Measurements from ENCODE around the gene CAMK4.

DNA sequence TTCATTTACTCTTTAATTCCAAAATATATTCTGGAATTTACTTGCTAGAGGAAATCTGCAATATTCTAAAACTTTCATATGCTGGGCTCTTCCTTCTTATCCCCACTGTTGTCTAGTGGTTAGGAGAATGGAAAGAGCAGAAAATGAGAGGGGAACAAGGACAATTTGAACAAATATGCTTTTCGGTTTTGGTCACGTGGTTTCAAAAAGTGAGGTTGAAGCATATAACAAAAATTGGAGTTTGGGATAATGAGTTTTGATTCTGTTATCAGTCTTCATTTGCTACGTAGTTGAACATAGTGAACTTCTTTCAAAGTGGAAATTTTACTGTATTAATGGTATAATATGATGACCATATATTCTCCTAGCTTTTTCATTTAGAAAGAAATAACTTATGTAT is 71.5 kb downstream of the CAMK4 start:
- no peak for TF ChIP-seq SIN3A (conservative IDR thresholded peaks at IDR 0.05 in 1 of 2, IDR thresholded peaks at IDR 0.05 in 1 of 2; ENCODE audit: low read depth in 1 of 2, low read length in 2 of 2)
- no peak for TF ChIP-seq ZNF274 (IDR thresholded peaks at IDR 0.05; ENCODE audit: borderline replicate concordance, extremely low read depth, low read length)
- no peak for TF ChIP-seq GABPA (IDR thresholded peaks at IDR 0.05; ENCODE audit: borderline replicate concordance, insufficient read depth, low read length)
- TF ChIP-seq EZH2 (IDR thresholded peaks at IDR 0.05; ENCODE audit: low read depth, low read length, severe bottlenecking): no peak

Data from H1 (cell line).